ENCODE data around the gene ADAMTS4. TPM values are rescaled to one million over a fixed set of nuclear protein-coding genes. Genes with fewer than 3 reads are reported as not detected.
A peak's percentile ranks its signal among the peaks of the same experiment; 100 is the strongest.
"Not testable (repeated sequence)": the region's sequence is repeated elsewhere in the genome, so short reads cannot be mapped to it uniquely, and the experiment has no call there.

Gene ADAMTS4
- total RNA-seq, 2 donors from 2014 or later: 2.2 to 3.1 TPM

- ATAC-seq (replicated peaks): peak; percentile 98
- peak within 1 kb of the TSS; percentile 98 for H3K4me3 Mint-ChIP-seq
- H3K9me3 Mint-ChIP-seq: no peaks in the 10 kb centered on the region
- peak within 1 kb of the TSS; percentile 96 for H3K27ac Mint-ChIP-seq
- no peaks in the 10 kb centered on the region for H3K27me3 Mint-ChIP-seq
- H3K4me1 Mint-ChIP-seq: peaks cover 22% of the 10 kb centered on the region
- H3K36me3 Mint-ChIP-seq (ENCODE audit: low read depth): peaks cover 34% of the 10 kb centered on the region
These were observed 26.9 kb upstream of the ADAMTS4 start, which contains the start of gene TOMM40L for GRCh38 chr1:161225534-161226319. Gene TOMM40L (plus strand): TSS chr1:161226060. CDS start chr1:161226490, 430 bp downstream.

GRCh38 chr1:161225178-161225533 lies 26.3 kb upstream of the ADAMTS4 start:
- Mint-ChIP-seq H3K27me3 (no peaks in the 10 kb centered on the region), H3K4me3 (peak overlapping the region; percentile 98), H3K27ac (peak overlapping the region; percentile 96), H3K36me3 (ENCODE audit: low read depth) (peaks cover 28% of the 10 kb centered on the region), H3K9me3 (no peaks in the 10 kb centered on the region), H3K4me1 (peaks cover 22% of the 10 kb centered on the region)
- no peak for ATAC-seq (replicated peaks)

- H3K27ac Mint-ChIP-seq; H3K27me3 Mint-ChIP-seq; H3K4me3 Mint-ChIP-seq; ATAC-seq (replicated peaks); H3K9me3 Mint-ChIP-seq: not testable (repeated sequence)
- Mint-ChIP-seq H3K36me3 (ENCODE audit: low read depth) (peaks cover 24% of the 10 kb centered on the region), H3K4me1 (peaks cover 22% of the 10 kb centered on the region)
These were observed 25.8 kb upstream of the ADAMTS4 start for GRCh38 chr1:161224695-161225087.

DNA sequence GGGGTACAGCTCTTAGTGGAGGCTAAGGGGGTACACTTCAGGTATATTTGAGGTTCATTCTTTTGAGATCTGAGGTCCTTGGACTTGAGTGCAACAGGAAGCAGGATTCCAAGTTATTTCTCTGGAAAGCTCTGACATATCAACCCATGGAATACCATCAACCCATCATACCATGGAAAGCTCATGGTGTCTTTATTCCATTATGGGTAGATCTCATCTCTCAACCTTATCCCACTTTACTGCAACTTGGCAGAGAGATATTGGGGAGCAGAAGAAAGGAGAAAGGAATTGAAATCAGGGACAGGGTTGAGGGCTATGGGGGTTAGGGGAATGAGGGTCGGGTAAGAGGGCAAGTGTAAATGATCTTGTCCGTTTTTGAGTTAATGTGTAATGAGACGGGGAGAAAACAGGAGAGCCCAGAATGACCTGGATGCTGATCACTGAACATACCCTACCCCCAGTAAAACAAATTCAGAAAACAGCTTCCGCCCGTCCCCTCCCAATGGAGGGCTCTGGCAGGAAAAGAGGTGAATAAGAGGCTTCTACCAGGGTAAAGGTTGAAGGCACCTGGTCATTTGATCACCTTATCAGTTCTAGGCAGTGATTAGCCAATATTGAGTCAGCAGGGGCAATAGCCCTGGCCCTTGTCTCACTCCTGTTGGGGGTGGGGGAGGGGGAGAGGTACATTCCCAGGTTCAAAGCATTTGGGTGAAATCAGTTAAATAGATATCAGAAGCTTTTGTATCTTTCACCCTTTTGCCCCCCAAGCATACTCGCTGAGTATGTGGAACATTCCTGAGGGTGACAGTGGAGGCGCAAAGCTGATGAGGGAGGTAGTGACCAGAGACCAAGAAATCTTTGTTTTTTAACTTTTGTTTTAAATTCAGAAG lies 25.2 kb upstream of the ADAMTS4 start:
- H3K4me1 Mint-ChIP-seq: peaks cover 22% of the 10 kb centered on the region
- no peaks in the 10 kb centered on the region for H3K9me3 Mint-ChIP-seq
- H3K4me3 Mint-ChIP-seq: no peak overlapping the region

DNA sequence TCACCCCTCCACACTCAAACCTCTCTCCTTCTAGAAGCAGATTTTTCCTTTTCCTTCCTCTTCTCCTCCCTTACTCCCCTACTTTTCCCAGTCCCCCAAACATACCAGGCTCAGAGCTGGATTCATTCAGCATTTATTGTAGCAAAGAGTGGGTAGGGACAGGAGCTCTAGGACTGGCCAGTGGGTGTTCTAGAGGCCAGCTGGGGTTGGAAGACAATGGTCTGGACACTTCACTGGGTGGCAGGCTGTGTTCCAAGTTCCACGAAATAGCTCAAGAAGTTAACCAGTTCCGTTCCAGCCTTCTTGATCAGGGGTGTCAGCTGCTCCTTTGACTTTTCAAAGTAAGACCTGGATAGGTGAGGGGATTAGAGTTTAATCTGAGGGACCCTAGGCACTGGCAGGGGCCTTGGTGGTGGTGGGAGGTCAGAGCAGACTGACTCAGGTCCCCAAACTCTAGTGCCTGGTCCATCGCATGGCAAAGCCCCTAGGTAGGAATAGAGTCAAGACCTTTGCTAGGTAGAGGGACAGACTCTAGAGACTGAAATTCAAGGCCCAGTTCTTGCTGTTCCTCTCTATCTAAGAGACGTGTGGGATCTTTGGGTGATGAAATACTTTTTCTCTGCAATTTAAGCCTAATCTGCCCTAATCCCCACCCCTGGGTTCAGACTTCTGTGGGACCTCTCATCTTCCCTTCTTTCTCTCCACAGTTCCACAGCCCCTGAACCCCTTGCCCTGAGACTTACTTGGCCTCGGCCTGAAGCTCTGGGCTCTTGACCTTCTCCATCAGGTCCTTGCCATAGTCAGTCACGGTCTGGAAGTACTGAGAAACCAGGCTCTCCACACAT lies 23.5 kb upstream of the ADAMTS4 start:
- no peak overlapping the region for H3K27ac Mint-ChIP-seq
- H3K4me3 Mint-ChIP-seq: no peak overlapping the region
- peaks cover 18% of the 10 kb centered on the region for H3K4me1 Mint-ChIP-seq
- peaks cover 5% of the 10 kb centered on the region for H3K36me3 Mint-ChIP-seq (ENCODE audit: low read depth)
- H3K9me3 Mint-ChIP-seq: no peaks in the 10 kb centered on the region
- ATAC-seq (replicated peaks): no peak
- H3K27me3 Mint-ChIP-seq: no peaks in the 10 kb centered on the region

More for the DNA sequence above, 25.2 kb upstream of the ADAMTS4 start:
- Mint-ChIP-seq H3K27me3 (no peaks in the 10 kb centered on the region), H3K27ac (peak overlapping the region; percentile 68), H3K36me3 (ENCODE audit: low read depth) (peaks cover 17% of the 10 kb centered on the region)
- ATAC-seq (replicated peaks): no peak

DNA sequence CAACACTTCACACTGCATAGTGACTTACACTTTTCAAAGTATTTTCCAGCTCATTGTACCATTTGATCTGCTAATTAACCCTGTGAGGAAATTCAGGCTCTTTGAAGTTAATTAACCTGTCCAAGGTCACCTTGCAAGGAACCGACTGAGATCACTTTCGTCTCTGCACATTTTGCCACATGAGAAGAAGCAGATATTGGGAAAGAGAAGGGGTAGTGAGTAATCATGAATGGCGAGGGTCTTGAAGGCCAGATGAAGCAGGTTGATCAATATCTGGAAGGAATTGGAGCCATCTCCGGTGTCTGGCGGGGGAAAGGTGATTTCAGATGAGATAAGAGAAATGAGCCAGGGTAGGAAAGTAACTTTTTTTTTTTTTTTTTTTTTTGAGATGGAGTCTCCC lies 21.1 kb upstream of the ADAMTS4 start:
- Mint-ChIP-seq H3K9me3 (no peaks in the 10 kb centered on the region), H3K36me3 (ENCODE audit: low read depth) (peaks cover 3% of the 10 kb centered on the region), H3K27me3 (no peaks in the 10 kb centered on the region), H3K27ac (no peak overlapping the region), H3K4me1 (peaks cover 9% of the 10 kb centered on the region), H3K4me3 (no peak overlapping the region)
- ATAC-seq (replicated peaks): no peak

GRCh38 chr1:161219078-161219892 lies 20.4 kb upstream of the ADAMTS4 start:
- Mint-ChIP-seq H3K27me3 (no peaks in the 10 kb centered on the region), H3K27ac (no peak overlapping the region), H3K36me3 (ENCODE audit: low read depth) (peaks cover 11% of the 10 kb centered on the region), H3K4me3 (no peak overlapping the region), H3K9me3 (no peaks in the 10 kb centered on the region), H3K4me1 (peaks cover 8% of the 10 kb centered on the region)
- no peak for ATAC-seq (replicated peaks)

DNA sequence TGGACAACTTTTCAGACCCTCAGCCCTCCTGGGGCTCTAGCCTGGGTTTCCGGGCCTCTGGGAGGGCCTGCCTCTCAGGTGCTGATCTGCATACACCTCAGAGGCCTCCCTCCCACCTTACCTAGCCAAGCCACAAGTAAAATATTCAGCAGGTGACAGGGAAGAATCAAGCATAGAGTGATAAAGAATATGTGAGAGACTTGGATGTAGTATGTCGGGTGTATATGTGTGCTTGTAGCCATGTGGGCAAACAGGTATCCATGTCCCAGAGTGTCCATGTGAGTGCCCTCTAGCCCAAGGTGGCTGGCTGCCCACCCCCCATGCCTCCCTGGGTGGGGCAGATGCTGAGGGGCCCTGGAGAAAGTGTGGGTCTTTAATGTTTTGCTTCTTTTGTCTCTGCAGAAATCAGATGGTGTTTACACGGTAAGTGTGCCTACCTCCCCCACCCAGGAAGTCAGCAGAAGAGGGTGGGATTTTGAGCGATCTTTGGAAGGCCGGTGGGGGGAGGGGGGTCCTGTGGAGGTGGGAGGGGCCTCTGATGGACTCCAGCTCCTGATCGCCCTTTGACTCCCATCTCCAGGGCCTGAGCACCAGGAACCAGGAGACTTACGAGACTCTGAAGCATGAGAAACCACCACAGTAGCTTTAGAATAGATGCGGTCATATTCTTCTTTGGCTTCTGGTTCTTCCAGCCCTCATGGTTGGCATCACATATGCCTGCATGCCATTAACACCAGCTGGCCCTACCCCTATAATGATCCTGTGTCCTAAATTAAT lies 19.6 kb upstream of the ADAMTS4 start:
- H3K4me1 Mint-ChIP-seq: peaks cover 8% of the 10 kb centered on the region
- H3K36me3 Mint-ChIP-seq (ENCODE audit: low read depth): peaks cover 19% of the 10 kb centered on the region
- no peaks in the 10 kb centered on the region for H3K9me3 Mint-ChIP-seq
- peak overlapping the region; percentile 79 for H3K27ac Mint-ChIP-seq
- no peak overlapping the region for H3K4me3 Mint-ChIP-seq
- H3K27me3 Mint-ChIP-seq: no peaks in the 10 kb centered on the region
- no peak for ATAC-seq (replicated peaks)

GRCh38 chr1:161217831-161218230 lies 19.0 kb upstream of the ADAMTS4 start:
- Mint-ChIP-seq H3K9me3 (no peaks in the 10 kb centered on the region), H3K4me3 (no peak overlapping the region), H3K4me1 (peaks cover 8% of the 10 kb centered on the region), H3K36me3 (ENCODE audit: low read depth) (peaks cover 25% of the 10 kb centered on the region), H3K27me3 (no peaks in the 10 kb centered on the region), H3K27ac (peak overlapping the region; percentile 79)
- ATAC-seq (replicated peaks): no peak

GRCh38 chr1:161216945-161217712 lies 18.3 kb upstream of the ADAMTS4 start:
- H3K27me3 Mint-ChIP-seq: no peaks in the 10 kb centered on the region
- H3K4me3 Mint-ChIP-seq: peak overlapping the region; percentile 39
- H3K36me3 Mint-ChIP-seq (ENCODE audit: low read depth): peaks cover 32% of the 10 kb centered on the region
- H3K9me3 Mint-ChIP-seq: no peaks in the 10 kb centered on the region
- peak; percentile 90 for ATAC-seq (replicated peaks)
- peak overlapping the region; percentile 79 for H3K27ac Mint-ChIP-seq
- peaks cover 8% of the 10 kb centered on the region for H3K4me1 Mint-ChIP-seq

DNA sequence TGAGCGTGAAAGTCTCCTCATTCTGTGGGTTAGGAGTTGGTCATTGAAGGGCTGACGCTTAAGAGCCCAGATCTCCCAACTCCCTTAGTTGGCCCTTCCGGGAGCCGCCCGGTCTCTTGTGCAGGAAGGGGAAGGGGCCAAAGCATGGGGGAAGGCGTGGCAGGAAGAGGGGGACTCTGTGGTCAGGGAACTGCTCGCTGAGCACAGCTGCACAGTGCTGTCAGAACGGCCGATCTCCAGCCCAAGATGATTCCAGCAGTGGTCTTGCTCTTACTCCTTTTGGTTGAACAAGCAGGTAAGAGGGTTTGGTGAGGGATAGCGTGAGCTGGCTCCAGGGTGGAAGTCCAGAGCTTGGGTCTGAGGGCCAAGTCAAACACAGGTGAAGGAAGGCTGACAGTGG lies 16.2 kb upstream of the ADAMTS4 start, which contains the start of gene FCER1G:
FCER1G (plus strand) TSS at position 220 of the 400 bp plus-strand sequence; CDS start at position 247, 27 bp downstream.
- H3K27ac Mint-ChIP-seq: no peak within 1 kb of the TSS
- H3K9me3 Mint-ChIP-seq: no peaks in the 10 kb centered on the region
- peaks cover 53% of the 10 kb centered on the region for H3K36me3 Mint-ChIP-seq (ENCODE audit: low read depth)
- ATAC-seq (replicated peaks): no peak
- H3K27me3 Mint-ChIP-seq: no peaks in the 10 kb centered on the region
- peaks cover 8% of the 10 kb centered on the region for H3K4me1 Mint-ChIP-seq
- no peak within 1 kb of the TSS for H3K4me3 Mint-ChIP-seq

GRCh38 chr1:161214369-161214768 lies 15.5 kb upstream of the ADAMTS4 start:
- no peaks in the 10 kb centered on the region for H3K27me3 Mint-ChIP-seq
- H3K4me3 Mint-ChIP-seq: no peak overlapping the region
- no peak for ATAC-seq (replicated peaks)
- no peak overlapping the region for H3K27ac Mint-ChIP-seq
- peaks cover 60% of the 10 kb centered on the region for H3K36me3 Mint-ChIP-seq (ENCODE audit: low read depth)
- H3K9me3 Mint-ChIP-seq: no peaks in the 10 kb centered on the region
- H3K4me1 Mint-ChIP-seq: peaks cover 11% of the 10 kb centered on the region

Measured in activated T-helper 17 cell treated with anti-CD3 and anti-CD28 coated beads, Interleukin-2, amount 50 U/mL, for 72 hours (primary cell).